ENCODE results near the gene ZNF740. TPM values are rescaled to one million over a fixed set of nuclear protein-coding genes. Genes with fewer than 3 reads are reported as not detected.
A peak's percentile ranks its signal among the peaks of the same experiment; 100 is the strongest.
"Not testable (repeated sequence)": the region's sequence is repeated elsewhere in the genome, so short reads cannot be mapped to it uniquely, and the experiment has no call there.

The ZNF740 gene
- 37.8 TPM for polyA plus RNA-seq (2012; ENCODE audit: insufficient read depth, insufficient read length)

DNA sequence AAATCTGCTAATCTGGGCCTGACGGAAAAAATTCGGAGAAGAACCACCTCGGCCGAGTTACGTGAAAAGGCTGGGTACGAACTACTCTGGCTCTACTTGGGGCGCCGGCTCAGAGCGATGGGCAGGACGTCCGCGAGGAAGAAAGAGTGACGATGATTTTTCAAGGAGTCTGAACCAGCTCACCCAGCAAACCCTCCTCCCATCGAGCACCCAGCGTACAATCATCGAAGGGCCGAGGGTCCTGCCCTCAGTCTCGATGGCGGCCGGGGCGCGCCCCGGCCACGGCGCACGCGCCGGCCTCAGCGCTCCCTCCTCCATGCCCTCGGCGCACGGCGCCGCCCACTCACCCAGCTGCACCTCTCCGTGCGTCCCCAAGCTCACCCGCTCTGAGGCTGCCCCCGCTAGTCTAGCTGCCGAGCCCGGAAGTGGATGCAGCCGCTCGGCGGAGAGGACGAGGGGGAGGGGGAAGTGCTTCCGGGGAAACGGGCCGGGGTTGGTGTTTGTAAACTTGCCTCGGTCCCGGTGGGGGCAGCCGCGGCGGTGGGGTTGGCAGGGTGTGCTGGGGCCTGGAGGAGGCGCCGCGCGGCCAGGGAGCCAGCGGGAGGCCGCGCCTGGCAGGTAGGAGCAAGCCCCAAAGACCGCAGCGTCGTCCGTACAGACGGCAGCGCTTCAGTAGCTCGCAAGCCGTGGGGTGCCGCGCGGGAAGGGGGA, at the start of gene ZNF740, which contains the start of gene CSAD:
TSS of gene ZNF740 (plus strand) at position 503 of the 711 bp plus-strand sequence. CDS start 1,262 bp downstream, outside the sequence.
TSS of gene CSAD (minus strand) at position 706 of the 711 bp plus-strand sequence. CDS start 7,455 bp downstream, outside the sequence.
- peak within 1 kb of the TSS; percentile 86 for H3K4me3 ChIP-seq (ENCODE audit: low read length)
- DNase-seq (ENCODE audit: low read depth, low spot score) = peak; percentile 98

GRCh38 chr12:53131844-53132243, 48.7 kb upstream of the ZNF740 start:
- H3K4me3 ChIP-seq (ENCODE audit: low read length) = no peak overlapping the region
- no peak for DNase-seq (ENCODE audit: low read depth, low spot score)

GRCh38 chr12:53133722-53134121, 46.8 kb upstream of the ZNF740 start:
- no peak overlapping the region for H3K4me3 ChIP-seq (ENCODE audit: low read length)
- no peak for DNase-seq (ENCODE audit: low read depth, low spot score)

DNA sequence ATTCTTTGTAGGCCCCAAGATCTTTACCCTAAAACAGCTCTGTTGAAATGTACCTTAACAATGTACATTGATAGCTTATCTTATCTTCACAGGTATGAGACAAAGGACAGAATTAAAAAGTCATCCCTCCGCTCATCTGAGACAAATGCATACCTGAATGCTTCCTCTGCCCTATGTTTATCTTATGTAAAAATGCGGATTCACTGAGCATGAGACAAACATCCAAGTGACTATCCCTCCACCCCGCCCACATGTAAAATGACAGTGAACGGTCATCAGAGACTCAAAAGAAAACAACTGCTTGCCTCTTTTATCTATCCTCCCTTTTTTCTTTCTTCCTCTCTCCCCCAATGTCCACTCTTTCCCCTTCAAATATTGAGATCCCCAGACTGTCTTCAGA, 37.2 kb upstream of the ZNF740 start:
- H3K4me3 ChIP-seq (ENCODE audit: low read length) = no peak overlapping the region
- DNase-seq (ENCODE audit: low read depth, low spot score) = no peak

DNA sequence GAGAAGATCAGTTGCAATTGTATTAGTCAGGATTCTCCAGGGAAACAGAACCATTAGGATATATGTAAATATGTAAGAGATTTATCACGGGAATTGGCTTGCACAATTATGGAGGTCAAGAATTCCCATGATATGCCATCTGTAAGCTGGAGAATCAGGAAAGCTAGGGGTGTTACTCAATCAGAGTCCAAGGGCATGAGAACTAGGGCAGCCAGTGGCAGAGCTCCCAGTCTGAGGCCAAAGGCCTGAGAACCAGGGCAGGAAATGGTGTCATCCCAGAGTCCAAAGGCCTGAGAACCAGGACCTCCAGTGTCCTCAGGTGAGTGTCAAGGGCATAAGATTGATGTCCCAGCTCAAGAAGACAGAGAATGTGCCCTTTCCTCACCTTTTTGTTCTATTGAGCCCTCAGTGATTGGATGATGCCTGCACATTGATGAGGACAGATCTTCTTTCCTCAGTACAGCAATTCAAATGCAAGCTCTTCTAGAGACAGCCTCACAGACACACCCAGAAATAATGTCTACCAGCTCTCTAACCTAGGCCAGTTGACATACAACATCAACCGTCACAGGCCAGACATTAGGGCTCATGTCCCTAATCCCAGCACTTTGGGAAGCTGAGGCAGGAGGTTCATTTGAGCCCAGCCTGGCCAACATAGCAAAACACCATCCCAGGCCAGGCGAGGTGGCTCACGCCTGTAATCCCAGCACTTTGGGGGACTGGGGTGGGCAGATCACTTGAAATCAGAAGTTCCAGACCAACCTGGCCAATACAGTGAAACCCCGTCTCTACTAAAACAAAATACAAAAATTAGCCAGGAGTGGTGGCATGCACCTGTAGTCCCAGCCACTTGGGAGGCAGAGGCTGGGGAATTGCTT, 34.9 kb upstream of the ZNF740 start:
- no peak for DNase-seq (ENCODE audit: low read depth, low spot score)
- no peak overlapping the region for H3K4me3 ChIP-seq (ENCODE audit: low read length)

GRCh38 chr12:53147181-53147580, 33.3 kb upstream of the ZNF740 start:
- DNase-seq (ENCODE audit: low read depth, low spot score) = no peak
- H3K4me3 ChIP-seq (ENCODE audit: low read length) = no peak overlapping the region

DNA sequence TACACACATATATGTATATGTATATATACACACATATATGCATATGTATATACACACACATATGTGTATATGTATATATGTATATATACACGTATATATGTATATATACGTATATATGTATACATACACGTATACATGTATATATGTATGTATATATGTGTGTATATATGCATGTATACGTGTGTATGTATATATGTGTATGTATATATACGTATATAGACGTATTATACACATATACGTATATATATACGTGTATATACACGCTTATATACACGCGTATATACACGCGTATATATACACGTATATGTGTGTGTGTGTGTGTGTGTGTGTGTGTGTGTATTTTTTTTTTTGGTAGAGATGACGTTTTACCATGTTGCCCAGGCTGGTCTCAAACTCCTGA, 32.9 kb upstream of the ZNF740 start:
- DNase-seq (ENCODE audit: low read depth, low spot score) = no peak
- H3K4me3 ChIP-seq (ENCODE audit: low read length) = no peak overlapping the region

- no peak for DNase-seq (ENCODE audit: low read depth, low spot score)
- no peak overlapping the region for H3K4me3 ChIP-seq (ENCODE audit: low read length)
Observed at GRCh38 chr12:53151039-53151438, 29.5 kb upstream of the ZNF740 start.

- DNase-seq (ENCODE audit: low read depth, low spot score) = no peak
- no peak overlapping the region for H3K4me3 ChIP-seq (ENCODE audit: low read length)
Observed at GRCh38 chr12:53152390-53152789, 28.1 kb upstream of the ZNF740 start.

DNA sequence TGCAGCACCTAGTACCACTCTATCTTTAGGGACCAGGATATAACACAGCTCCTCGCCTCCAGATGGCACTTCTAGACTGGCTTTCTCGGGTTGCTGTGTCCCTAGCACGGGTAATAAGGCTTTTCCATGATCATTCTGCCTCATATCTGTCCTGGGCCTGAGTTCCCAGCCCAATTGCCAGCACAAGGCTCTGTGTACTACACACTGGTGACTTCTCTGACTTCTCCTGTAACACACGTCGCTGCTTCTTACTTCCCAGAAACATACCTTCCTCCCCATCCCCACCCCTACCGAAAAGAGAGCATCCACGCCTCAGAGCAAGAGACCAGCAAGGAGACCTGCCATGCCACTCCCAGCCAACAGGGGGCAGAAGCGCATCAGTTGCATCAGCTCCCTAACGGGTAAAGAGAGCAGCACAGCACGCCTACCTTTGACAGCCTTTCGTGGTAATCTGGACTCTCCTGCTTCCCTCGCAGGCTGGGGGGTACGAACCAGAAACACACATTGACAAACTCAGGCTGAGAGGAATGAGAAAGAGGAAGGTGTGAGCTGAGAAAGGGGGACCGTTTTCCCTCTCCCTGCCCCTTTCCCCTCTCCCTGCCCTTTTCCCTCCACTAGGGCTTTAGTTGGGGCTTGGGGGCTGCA, 21.2 kb upstream of the ZNF740 start:
- DNase-seq (ENCODE audit: low read depth, low spot score) = peak; percentile 85
- H3K4me3 ChIP-seq (ENCODE audit: low read length) = peak overlapping the region; percentile 20; the same call in 1 of the 2 replicates

DNA sequence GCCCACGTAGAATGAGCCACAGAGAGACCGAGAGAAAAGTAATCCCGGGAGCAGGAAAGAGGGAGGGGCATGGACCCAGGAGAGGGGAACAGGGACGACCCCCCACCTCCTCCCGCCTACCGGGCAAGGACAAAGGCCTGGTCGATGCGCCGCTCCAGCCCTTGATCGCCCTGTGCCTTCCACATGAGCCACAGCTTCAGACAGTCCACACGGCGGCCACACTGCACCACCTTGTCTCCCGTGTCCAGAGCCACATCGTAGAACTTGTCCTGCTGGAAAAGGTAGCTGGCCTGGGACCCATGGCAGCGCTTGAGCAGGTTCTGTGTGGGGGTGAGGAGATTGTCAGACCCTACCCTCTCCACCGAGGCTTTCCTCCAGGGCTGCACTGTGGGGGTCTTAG, 20.5 kb upstream of the ZNF740 start:
- DNase-seq (ENCODE audit: low read depth, low spot score) = no peak
- no peak overlapping the region for H3K4me3 ChIP-seq (ENCODE audit: low read length)

- no peak overlapping the region for H3K4me3 ChIP-seq (ENCODE audit: low read length)
- no peak for DNase-seq (ENCODE audit: low read depth, low spot score)
Observed at GRCh38 chr12:53160673-53161072, 19.8 kb upstream of the ZNF740 start.

DNA sequence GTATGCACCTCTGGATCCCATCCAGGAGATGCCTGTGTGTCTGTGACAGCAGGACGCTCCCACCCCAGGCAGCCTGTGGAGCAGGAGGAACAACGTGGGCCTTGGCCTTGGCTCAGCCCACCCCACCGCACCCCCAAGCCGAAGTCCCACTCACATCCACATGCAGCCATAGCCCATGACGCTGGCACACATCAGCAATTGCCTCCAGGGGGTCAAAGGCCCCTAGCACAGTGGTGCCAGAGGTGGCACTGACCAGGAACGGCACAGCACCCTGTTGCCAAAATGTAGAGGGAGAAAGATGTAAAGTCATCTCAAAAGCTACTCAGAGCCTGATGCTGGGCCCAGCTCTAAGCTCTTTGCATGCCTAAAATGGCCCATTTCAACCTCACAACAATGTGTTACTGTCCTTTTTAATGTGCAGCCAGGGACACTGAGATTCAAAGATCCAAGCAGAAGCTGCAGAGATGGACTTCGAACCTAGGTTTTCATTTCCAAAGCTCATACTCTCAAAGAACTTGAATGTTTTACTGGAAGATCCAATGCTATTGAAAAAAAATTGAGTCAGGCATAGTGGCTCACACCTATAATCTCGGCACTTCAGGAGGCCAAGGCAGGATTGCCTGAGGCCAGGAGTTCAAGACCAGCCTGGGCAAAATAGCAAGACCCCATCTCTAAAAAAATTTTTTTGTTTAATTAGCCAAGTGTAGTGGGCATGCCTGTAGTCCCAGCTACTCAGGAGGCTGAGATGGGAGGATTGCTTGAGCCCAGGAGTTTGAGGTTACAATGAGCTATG, 19.2 kb upstream of the ZNF740 start:
- H3K4me3 ChIP-seq (ENCODE audit: low read length) = no peak overlapping the region
- DNase-seq (ENCODE audit: low read depth, low spot score) = no peak

DNA sequence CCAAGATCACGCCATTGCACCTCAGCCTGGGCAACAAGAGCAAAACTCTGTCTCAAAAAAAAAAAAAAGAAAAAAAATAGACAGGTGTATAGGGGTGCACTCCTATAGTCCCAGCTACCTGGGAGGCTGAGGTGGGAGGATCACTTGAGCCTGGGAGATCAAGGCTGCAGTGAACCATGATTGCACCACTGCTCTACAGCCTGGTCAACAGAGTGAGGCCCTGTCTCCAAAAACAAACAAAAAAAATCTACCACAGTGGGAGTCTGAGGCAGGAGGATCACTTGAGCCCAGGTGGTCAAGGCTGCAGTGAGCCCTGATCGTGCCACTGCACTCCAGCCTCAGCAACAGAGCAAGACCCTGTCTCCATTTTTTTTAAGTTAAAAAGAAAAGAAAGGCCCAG, 17.5 kb upstream of the ZNF740 start:
- DNase-seq (ENCODE audit: low read depth, low spot score) = not testable (repeated sequence)

DNA sequence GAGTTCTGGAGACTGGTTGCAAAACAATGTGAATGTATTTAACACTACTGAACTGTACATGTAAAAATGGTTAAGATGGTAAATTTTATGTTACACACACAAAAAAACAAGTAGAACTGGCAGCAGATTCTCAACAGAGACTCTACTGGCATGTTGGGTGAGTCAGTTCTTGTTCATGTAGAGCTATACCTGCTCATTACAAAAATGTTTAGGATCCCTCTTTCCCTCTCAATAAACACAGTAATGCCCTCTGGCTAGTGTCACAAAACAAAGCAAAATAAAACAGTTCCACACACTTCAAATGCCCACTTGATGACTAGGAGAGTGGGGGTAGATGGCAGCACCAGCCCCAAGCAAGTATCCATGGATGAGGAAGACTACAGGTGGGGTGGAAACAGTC, 13.7 kb upstream of the ZNF740 start:
- no peak overlapping the region for H3K4me3 ChIP-seq (ENCODE audit: low read length)
- DNase-seq (ENCODE audit: low read depth, low spot score) = no peak

More for the DNA sequence above, 17.5 kb upstream of the ZNF740 start:
- not testable (repeated sequence) for H3K4me3 ChIP-seq (ENCODE audit: low read length)

DNA sequence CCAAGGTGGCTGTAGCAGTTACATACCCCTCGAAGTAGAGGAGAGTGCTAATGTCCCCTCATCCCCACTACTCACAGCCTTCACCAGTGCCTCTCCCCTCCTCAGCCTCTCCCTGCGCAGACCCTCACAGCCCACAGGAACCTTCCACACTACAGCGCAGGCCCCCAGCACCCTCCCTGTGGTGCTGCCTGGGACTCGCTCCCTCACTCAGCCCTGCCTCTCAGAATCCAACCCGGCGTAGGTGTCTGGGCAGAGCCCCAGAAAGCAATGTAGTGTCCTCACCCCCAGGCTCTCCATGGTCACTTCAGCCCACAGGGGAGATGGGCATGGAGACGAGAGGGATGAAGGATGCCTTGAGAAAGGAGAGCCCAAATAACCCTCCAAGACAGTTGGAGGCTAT, 10.9 kb upstream of the ZNF740 start:
- no peak overlapping the region for H3K4me3 ChIP-seq (ENCODE audit: low read length)
- no peak for DNase-seq (ENCODE audit: low read depth, low spot score)

DNA sequence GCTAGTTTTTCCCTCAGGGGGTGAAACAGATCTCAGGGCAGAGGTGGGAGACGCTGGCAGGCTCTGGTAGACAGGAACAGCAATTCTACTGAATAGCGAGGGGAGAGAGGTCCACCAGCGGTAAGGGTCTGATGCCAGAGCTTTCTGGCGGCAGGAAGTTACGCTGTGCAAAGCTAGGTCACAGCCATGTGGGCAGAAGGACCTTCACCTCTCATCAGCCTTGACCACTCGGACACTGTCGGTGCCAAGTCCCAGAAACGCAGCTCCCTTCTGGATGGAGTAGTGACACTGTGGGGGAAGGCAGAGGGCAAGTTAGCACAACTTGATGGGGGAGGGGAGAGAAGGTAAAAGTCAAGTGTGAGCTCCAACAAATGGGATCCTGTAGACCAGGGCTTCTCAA, 10.3 kb upstream of the ZNF740 start:
- no peak overlapping the region for H3K4me3 ChIP-seq (ENCODE audit: low read length)
- DNase-seq (ENCODE audit: low read depth, low spot score) = no peak

- DNase-seq (ENCODE audit: low read depth, low spot score) = no peak
- H3K4me3 ChIP-seq (ENCODE audit: low read length) = no peak overlapping the region
Observed at GRCh38 chr12:53170876-53171724, 9.4 kb upstream of the ZNF740 start.
